Astrocyte (in vitro differentiated cells and primary cell): Measurements from ENCODE around the gene C1orf52.

ENCODE experiments used
- CTCF ChIP-seq: IDR thresholded peaks from 2 replicates; pipeline ENCODE4 v1.5.1; 2011; ENCODE audit warnings: low read depth, mild to moderate bottlenecking, inconsistent platforms, low read length, moderate library complexity; ENCODE audit not compliant: insufficient read depth
- EZH2 ChIP-seq: IDR thresholded peaks from 2 replicates; pipeline ENCODE4 v1.6.1; 2012; ENCODE audit warnings: mild to moderate bottlenecking, low read length, inconsistent platforms; ENCODE audit not compliant: insufficient read depth

- TF ChIP-seq CTCF (no peak), EZH2 (no peak)
Measured at GRCh38 chr1:85297855-85298629, 38.6 kb upstream of the C1orf52 start.
